Ishikawa (cell line): ENCODE measurements around the gene ELAVL1.

Experiments
- TAF1 ChIP-seq: IDR thresholded peaks from 2 replicates; pipeline ENCODE4 v1.6.1; 2012; ENCODE audit warnings: low read depth, mild to moderate bottlenecking
- YY1 ChIP-seq: IDR thresholded peaks from 2 replicates; pipeline ENCODE4 v1.6.1; 2012; ENCODE audit warnings: low read depth
- TF ChIP-seq, protein P1 (sequence below): IDR thresholded peaks from 2 replicates; pipeline ENCODE4 v1.6.1; 2012

DNA sequence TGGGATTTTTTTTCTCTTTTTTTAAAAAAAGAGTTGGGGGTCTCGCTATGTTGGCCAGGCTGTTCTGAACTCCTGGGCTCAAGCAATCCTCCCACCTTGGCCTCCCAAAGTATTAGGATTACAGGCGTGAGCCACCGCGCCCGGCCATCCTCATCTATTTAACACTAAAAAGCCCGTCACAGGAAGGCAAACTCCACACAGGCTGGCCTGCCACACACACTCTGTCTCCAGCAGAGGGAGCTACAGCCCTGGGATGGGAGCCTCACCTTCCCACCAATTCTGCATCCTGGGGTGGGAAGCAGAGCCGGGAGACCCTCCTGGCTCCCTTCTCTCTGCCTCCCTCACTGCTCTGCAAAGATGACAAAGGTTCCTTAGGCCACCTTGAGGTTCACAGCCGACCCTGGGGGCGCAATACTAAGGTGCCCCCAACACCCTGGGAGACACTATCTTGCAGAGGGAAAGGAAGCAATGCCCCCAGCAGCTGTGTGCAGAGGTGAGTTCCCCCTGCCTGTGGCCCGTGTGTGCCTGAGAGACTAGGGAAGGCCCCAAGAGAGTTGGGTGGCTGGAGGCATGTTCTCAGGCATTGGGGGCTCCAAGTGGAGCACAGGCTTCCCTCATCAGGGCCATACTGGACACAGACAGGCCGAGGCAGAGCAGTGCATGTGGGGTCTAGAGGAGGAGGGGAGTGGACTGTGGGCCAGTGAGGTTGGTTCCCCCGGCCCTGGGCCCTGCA lies 34.6 kb downstream of the ELAVL1 start:
- TF ChIP-seq TAF1 (no peak), YY1 (no peak)
- TF ChIP-seq, protein P1, sequence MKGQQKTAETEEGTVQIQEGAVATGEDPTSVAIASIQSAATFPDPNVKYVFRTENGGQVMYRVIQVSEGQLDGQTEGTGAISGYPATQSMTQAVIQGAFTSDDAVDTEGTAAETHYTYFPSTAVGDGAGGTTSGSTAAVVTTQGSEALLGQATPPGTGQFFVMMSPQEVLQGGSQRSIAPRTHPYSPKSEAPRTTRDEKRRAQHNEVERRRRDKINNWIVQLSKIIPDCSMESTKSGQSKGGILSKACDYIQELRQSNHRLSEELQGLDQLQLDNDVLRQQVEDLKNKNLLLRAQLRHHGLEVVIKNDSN: no peak
